ENCODE results near the gene CA12.

CA12 gene

DNA sequence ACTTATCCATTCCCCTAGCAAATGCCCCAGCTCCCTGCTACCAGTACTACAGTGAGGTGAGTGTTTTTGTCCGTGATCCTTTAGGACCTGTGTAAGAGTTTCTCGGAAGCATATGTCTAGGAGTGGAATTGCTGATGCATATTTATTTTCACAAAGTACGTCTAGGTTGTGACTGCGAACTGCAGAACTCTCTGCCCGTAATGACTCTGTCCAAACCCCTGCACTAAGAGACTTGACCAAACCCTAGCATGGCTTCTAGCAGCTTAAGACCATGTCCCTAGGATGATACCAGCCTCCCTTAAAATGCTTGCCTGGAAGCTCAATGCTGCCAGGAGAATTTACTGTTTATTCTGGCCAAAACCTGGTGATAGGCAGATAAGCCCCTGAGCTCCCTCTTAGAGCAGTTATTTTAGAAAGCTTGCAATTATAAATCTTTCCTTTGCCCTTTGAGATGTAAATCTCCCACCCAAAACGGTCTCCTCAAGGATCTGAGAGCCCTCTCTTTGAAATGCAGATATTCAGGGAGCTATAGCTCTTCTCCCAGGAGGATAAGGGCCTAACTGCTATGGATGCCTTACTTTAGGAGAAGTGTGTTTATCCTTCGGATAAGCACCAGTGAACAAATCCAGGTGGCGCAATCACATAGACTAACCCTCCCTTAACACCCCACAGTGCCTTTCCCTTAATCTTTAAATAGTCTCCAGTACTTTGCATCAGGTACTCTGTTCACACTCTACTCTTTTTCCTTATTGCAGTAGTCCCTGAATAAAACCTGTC, 14.7 kb upstream of the CA12 start:
- DNase-seq (ENCODE audit: low read depth in 1 of 2, low spot score in 1 of 2) = peak in 1 of 2 experiments; percentile 57
- TF ChIP-seq JUND (IDR thresholded peaks at IDR 0.05; ENCODE audit: low read depth) = no peak
- in situ Hi-C loops (cut with HindIII; ENCODE audit: low pct_unique_long_range_greater_than_20kb, low sequenced_read_pairs) = no loop called here

- DNase-seq (ENCODE audit: low read depth in 1 of 2, low spot score in 1 of 2) = no peak
- in situ Hi-C loops (cut with HindIII; ENCODE audit: low pct_unique_long_range_greater_than_20kb, low sequenced_read_pairs) = no loop called here
- no peak for TF ChIP-seq JUND (IDR thresholded peaks at IDR 0.05; ENCODE audit: low read depth)
These were observed 14.1 kb upstream of the CA12 start for GRCh38 chr15:63395730-63396151.

DNA sequence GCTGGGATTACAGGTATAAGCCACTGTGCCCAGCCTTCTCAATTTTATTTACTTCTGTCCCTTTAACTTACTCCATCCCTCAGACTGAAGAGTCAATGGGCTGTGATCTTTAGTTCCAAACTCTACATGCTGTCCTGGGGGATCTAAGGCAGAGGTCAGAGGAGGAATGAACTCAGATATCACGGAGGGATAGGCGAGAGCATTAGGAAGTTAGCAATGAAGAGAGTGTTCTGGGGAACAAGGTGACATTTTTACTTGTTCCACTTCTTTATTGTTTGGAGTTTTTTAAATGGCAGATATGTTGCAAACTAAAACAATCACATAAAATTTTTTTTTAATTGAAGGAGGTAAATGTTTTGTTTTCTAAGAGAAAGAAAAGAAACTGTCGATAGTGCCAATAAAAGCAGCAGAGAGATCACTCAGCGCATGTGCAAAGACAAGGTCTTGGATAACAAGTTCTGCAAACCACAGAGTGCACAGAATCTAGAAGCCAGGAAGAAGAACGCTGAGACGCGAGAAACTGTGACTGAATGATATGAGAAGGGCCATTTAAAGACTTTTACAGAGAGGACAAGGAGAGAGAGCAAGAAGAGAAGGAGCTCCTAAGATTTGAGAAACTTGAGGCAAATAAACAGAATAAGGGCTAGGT, 10.8 kb upstream of the CA12 start:
- in situ Hi-C loops (cut with HindIII; ENCODE audit: low pct_unique_long_range_greater_than_20kb, low sequenced_read_pairs) = no loop called here
- peak in 1 of 2 experiments; percentile 54 for DNase-seq (ENCODE audit: low read depth in 1 of 2, low spot score in 1 of 2)

DNA sequence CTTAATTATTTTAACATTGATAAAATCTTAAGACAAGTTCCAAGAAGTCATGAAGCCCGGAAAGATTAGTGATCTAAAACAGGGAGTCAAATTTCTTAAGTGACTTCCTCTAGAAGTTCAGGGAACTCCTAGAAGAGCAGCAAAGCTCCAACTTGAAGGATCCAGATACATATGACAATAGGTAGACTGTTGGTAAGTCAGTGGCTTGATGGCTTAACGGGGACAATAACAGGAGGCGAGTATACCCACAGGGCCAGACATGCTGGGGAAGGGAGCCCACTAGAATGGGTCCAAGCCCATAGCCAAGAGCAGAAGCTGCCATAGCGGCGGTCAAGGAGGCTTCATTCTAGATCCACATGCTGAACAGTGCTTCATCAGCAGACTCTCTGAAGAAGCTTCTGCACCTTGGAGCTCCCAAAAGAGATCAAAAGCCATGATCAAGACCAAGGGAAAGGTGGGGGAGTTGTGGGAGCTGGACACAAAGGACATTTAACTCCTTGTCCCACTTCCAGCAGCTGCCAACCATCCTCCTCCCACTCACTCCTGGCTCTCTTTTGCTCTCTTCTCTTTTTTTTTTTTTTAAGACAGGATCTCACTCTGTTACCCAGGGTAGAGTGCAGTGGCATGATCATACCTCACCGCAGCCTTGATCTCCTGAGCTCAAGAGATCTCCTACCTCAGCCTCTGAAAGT, 10.2 kb upstream of the CA12 start:
- no peak for TF ChIP-seq JUND (IDR thresholded peaks at IDR 0.05; ENCODE audit: low read depth)
- in situ Hi-C loops (cut with HindIII; ENCODE audit: low pct_unique_long_range_greater_than_20kb, low sequenced_read_pairs) = no loop called here
- DNase-seq (ENCODE audit: low read depth in 1 of 2, low spot score in 1 of 2) = no peak

More for the DNA sequence above, 10.8 kb upstream of the CA12 start:
- no peak for TF ChIP-seq JUND (IDR thresholded peaks at IDR 0.05; ENCODE audit: low read depth)

- no peak for TF ChIP-seq JUND (IDR thresholded peaks at IDR 0.05; ENCODE audit: low read depth)
- DNase-seq (ENCODE audit: low read depth in 1 of 2, low spot score in 1 of 2) = no peak
- in situ Hi-C loops (cut with HindIII; ENCODE audit: low pct_unique_long_range_greater_than_20kb, low sequenced_read_pairs) = no loop called here
These were observed 9.0 kb upstream of the CA12 start for GRCh38 chr15:63390689-63391088.

DNA sequence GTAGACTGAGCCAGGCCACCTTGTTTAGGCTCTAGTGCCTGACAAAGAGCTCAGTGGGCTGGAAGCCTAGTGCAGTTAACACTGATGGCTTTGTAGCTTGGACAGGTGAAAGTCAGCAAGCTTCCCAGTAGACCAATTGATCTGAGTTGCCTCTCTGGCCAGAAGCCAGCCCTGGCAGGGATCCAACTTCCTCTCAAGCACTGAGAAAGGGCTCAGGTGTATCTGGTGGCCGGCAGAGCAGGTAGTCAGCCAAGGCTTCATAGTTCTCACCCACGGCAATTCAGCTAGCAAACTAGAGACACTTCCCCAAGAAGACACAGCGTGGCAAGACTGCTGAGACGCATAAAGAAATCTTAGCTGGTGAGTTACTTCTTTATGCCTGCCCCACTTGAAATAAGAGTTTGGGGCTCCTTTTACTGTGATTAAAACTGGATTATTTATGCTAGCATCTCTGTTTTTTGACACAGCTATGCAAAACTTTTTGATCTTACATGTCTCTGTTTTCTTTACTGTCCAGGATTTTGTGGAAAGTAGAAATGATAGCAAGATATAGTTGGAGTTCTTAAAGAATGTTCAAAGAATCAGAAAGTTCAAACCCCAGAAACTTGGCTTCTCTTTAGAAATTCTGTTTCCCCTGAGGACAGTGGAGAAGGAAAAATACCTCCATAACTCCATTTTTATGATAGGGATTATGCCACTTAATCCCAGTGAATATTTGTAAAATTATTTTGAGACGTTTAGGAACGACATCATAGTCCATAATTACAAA, 8.4 kb upstream of the CA12 start:
- peak in 1 of 2 experiments; percentile 92 for DNase-seq (ENCODE audit: low read depth in 1 of 2, low spot score in 1 of 2)
- TF ChIP-seq JUND (IDR thresholded peaks at IDR 0.05; ENCODE audit: low read depth) = no peak
- in situ Hi-C loops (cut with HindIII; ENCODE audit: low pct_unique_long_range_greater_than_20kb, low sequenced_read_pairs) = no loop called here

DNA sequence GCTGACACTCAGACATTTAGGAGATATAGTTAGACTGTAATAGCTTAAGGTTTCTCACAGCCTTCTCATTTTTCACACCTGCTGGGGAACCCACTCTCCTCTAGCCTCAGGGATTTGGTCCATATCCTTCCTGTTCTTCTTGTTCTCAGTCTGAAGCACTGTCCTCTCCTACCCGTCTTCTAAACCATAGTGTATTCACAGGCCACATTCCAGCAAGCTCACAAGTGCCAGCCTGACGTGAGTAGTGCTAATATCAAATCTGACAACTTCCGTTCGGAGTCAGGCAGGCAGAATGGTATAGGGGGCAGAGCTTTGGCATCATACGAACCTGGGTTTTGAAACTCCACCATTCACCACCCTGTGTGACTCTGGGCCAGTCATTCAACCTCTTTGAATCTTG, 6.9 kb upstream of the CA12 start:
- TF ChIP-seq JUND (IDR thresholded peaks at IDR 0.05; ENCODE audit: low read depth) = no peak
- DNase-seq (ENCODE audit: low read depth in 1 of 2, low spot score in 1 of 2) = peak in 1 of 2 experiments; percentile 94
- in situ Hi-C loops (cut with HindIII; ENCODE audit: low pct_unique_long_range_greater_than_20kb, low sequenced_read_pairs) = no loop called here

GRCh38 chr15:63387748-63388493, 6.3 kb upstream of the CA12 start:
- DNase-seq (ENCODE audit: low read depth in 1 of 2, low spot score in 1 of 2) = peak in 1 of 2 experiments; percentile 94
- in situ Hi-C loops (cut with HindIII; ENCODE audit: low pct_unique_long_range_greater_than_20kb, low sequenced_read_pairs) = no loop called here
- TF ChIP-seq JUND (IDR thresholded peaks at IDR 0.05; ENCODE audit: low read depth) = no peak; the same call in 1 of the 2 replicates

DNA sequence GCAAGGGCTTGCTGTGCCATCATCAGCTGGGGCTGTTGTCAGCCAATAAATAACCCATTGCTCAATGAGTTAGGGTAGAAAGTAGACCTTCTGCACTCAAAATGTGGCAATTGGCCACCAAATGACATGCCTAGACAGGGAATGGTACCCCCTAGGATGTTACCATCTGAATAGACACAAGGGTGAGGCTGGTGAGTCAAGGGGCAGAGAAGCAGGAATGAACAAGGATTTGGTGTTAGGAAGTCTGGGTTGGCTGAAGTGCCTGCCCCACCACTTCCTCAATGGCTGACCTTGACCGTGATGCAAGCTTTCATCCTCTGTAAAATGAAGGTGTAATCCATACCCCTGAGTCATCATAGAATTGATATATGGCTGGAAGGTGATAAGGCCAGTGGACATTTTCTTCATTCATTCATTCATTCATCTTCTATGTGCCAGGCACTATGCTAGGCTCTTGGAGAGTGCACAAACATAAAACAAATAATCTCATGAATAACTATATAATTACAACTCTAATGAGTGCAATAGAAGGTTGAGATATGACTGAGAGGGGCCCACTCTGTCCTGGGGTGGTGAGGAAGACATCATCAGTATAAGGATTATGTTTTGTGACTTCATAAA, 4.4 kb upstream of the CA12 start:
- in situ Hi-C loops (cut with HindIII; ENCODE audit: low pct_unique_long_range_greater_than_20kb, low sequenced_read_pairs) = no loop called here
- DNase-seq (ENCODE audit: low read depth in 1 of 2, low spot score in 1 of 2) = no peak
- TF ChIP-seq JUND (IDR thresholded peaks at IDR 0.05; ENCODE audit: low read depth) = no peak

DNA sequence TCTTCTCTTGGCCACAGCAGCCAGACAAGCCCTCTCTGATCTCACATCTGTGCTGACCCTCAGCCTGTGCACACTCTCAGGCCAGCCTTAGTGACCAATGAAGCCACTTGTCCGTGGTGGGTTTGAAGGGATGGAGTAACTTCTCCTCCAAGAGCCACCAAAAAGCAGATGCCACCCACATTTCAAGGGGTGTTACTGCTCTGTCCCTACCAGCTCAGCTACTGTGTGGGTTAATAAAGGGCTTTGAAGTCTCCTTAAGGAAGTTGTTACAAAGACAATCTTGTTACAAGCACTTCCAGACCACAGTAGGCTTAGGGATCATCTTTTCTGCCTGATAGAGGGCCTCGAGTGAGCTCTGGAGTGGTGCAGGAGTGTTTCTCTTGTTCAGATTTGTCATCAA, 3.3 kb upstream of the CA12 start:
- TF ChIP-seq JUND (IDR thresholded peaks at IDR 0.05; ENCODE audit: low read depth) = no peak
- in situ Hi-C loops (cut with HindIII; ENCODE audit: low pct_unique_long_range_greater_than_20kb, low sequenced_read_pairs) = no loop called here
- DNase-seq (ENCODE audit: low read depth in 1 of 2, low spot score in 1 of 2) = no peak

- in situ Hi-C loops (cut with HindIII; ENCODE audit: low pct_unique_long_range_greater_than_20kb, low sequenced_read_pairs) = no loop called here
- no peak for DNase-seq (ENCODE audit: low read depth in 1 of 2, low spot score in 1 of 2)
These were observed 1.5 kb upstream of the CA12 start for GRCh38 chr15:63382966-63383710.

More at GRCh38 chr15:63382966-63383710, 1.5 kb upstream of the CA12 start:
- no peak for TF ChIP-seq JUND (IDR thresholded peaks at IDR 0.05; ENCODE audit: low read depth)
